Keratinocyte (primary cell): ENCODE measurements around the gene CUL4B. TPM values are rescaled to one million over a fixed set of nuclear protein-coding genes. Genes with fewer than 3 reads are reported as not detected.

ENCODE experiments used
- DNase-seq: peaks from one replicate; pipeline ENCODE4 v3.0.0-alpha.2; 2011; ENCODE audit warnings: low read depth, missing footprints, low spot score
- FAIRE-seq: peaks from 2 replicates; lab custom pipeline; 2011; peaks lifted over from hg19 to GRCh38; lab: Jason Lieb, UNC
- H2AFZ ChIP-seq: 2 replicates; pipeline ENCODE4 v1.6.0; 2012; ENCODE audit warnings: low read length, control low read depth, inconsistent platforms; ENCODE audit not compliant: control insufficient read depth
- H3K27ac ChIP-seq: 2 replicates; pipeline ENCODE4 v1.5.1; 2011; ENCODE audit warnings: low read length; ENCODE audit not compliant: control insufficient read depth, insufficient read depth
- H3K27me3 ChIP-seq: 3 replicates; pipeline ENCODE4 v1.6.0; 2011; ENCODE audit warnings: low read length; ENCODE audit not compliant: control insufficient read depth, insufficient read depth; ENCODE audit errors: extremely low read depth
- H3K36me3 ChIP-seq, 2 experiments: 2 replicates in 1 of 2; 3 replicates in 1 of 2; pipeline ENCODE4 v1.5.1; 2011; ENCODE audit warnings: low read length in 2 of 2, mild to moderate bottlenecking in 1 of 2; ENCODE audit not compliant: control insufficient read depth in 2 of 2, insufficient read depth in 2 of 2; ENCODE audit errors: extremely low read depth in 1 of 2
- H3K4me1 ChIP-seq: 3 replicates; pipeline ENCODE4 v1.5.1; 2011; ENCODE audit warnings: low read length; ENCODE audit not compliant: control insufficient read depth, insufficient read depth; ENCODE audit errors: extremely low read depth
- H3K4me2 ChIP-seq: 3 replicates; pipeline ENCODE4 v1.6.0; 2011; ENCODE audit warnings: low read depth, low read length; ENCODE audit not compliant: control insufficient read depth, insufficient read depth; ENCODE audit errors: extremely low read depth
- H3K4me3 ChIP-seq, 3 experiments: fragments of 200-600 bp in 1 of 3; sonication (generic) in 1 of 3; 2 replicates in 2 of 3; 3 replicates in 1 of 3; pipeline ENCODE4 v1.5.1; 2011 to 2016; ENCODE audit warnings: low read length in 3 of 3, mild to moderate bottlenecking in 3 of 3, control low read depth in 2 of 3, inconsistent platforms in 1 of 3, low read depth in 1 of 3, mixed read lengths in 1 of 3, mixed run types in 1 of 3, moderate library complexity in 1 of 3; ENCODE audit not compliant: control insufficient read depth in 2 of 3, insufficient read depth in 2 of 3; ENCODE audit errors: extremely low read depth in 1 of 3
- H3K79me2 ChIP-seq: 2 replicates; pipeline ENCODE4 v1.6.0; 2012; ENCODE audit warnings: low read length; ENCODE audit not compliant: control insufficient read depth, insufficient read depth
- H3K9ac ChIP-seq: 3 replicates; pipeline ENCODE4 v1.6.0; 2011; ENCODE audit warnings: low read length; ENCODE audit not compliant: control insufficient read depth, insufficient read depth; ENCODE audit errors: extremely low read depth
- H3K9me1 ChIP-seq: 3 replicates; pipeline ENCODE4 v1.6.0; 2011; ENCODE audit warnings: low read length; ENCODE audit not compliant: control insufficient read depth, insufficient read depth; ENCODE audit errors: extremely low read depth
- H3K9me3 ChIP-seq: 2 replicates; pipeline ENCODE4 v1.5.1; 2012; ENCODE audit warnings: low read depth, low read length; ENCODE audit not compliant: control insufficient read depth
- H4K20me1 ChIP-seq: 3 replicates; pipeline ENCODE4 v1.6.0; 2011; ENCODE audit warnings: low read length; ENCODE audit not compliant: control insufficient read depth, insufficient read depth; ENCODE audit errors: extremely low read depth
- EZH2 ChIP-seq: IDR thresholded peaks from one replicate; pipeline ENCODE4 v1.6.1; 2012; ENCODE audit warnings: inconsistent platforms, mild to moderate bottlenecking, low read length, moderate library complexity
- dilution Hi-C: fragments of 300-500 bp; cut with MboI; formaldehyde crosslinking; loops from one replicate; pipeline ENCODE4 v1.7.0; 2020; ENCODE audit warnings: low sequenced_read_pairs; ENCODE audit not compliant: extremely low pct_ligation_motif_present
- polyA plus RNA-seq, 5 experiments: library from polyadenylated mRNA; depleted of rRNA in 3 of 5; stranded (reverse) in 3 of 5; stranded (forward) in 1 of 5; unstranded in 1 of 5; fragments of >200 nt; gene quantifications; 1 replicate in 1 of 5; 2 replicates in 3 of 5; 3 replicates in 1 of 5; pipeline versions ENCODE4 v1.2.1 to v1.2.3, GENCODE V29; 2011 to 2012; ENCODE audit warnings: missing spikeins in 2 of 5, low read depth in 1 of 5, low replicate concordance in 1 of 5
- TF ChIP-seq, protein P1 (sequence below), 3 experiments: IDR thresholded peaks in 1 of 3; conservative IDR thresholded peaks in 1 of 3; optimal IDR thresholded peaks in 1 of 3; 2 replicates in 2 of 3; 3 replicates in 1 of 3; pipeline versions ENCODE3 to v1.5.1; 2011; ENCODE audit warnings: low read length in 3 of 3, mild to moderate bottlenecking in 3 of 3, moderate library complexity in 2 of 3, control low read depth in 1 of 3, inconsistent platforms in 1 of 3; ENCODE audit not compliant: insufficient read depth in 2 of 3; ENCODE audit errors: extremely low read depth in 1 of 3

Gene CUL4B
- polyA plus RNA-seq, 1 donor (not counting 4 experiments of a cell fraction or from before 2014, with no cell fraction given) = 23.3 TPM

DNA sequence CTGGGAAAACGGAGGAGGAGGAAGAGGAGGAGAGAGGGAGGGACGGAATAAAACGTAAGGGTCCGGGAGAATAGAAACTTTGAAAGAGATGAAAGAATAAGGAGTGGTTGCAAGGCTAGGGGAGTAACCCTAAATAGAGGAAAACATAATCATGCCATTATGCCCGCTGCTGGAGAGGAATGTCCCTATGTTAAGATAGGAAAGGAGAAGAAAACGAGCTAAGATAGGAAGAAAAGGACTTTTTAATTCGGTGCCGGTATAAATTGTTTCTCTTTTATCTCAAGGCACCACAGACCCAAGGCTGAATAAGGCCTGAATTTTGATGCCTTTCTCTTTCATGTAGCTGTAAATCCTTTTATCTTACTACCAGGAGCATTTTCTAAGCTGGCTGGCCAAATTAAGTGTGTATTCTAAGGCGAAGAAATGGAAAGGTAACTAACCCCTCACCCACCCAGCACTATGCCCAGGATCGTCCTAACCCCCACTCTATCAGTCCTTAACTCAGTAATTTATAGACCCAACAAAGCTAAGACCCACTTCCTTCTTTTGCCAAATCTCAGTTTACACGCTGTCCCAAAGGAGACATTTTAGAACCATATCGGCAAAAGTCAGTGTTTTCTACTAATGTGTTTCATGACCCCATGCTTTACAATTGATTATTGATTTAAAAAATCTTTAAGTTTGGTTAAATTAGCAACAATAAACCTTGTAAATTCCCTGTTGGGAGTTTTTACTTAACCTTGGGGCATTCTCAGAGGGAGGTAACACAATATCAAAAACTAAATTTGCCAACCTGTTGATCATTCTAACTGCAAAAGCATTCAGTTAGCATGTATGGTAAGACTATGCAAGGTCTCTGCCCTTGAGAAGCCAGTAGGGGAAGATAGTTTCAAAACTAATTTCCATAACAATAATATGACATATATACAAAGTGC is 1.1 kb upstream of the CUL4B start:
- Histone ChIP-seq H2AFZ (peak overlapping the region; percentile 28), H3K4me1 (peaks cover 5% of the 10 kb centered on the region)
- peak; percentile 13 for FAIRE-seq

DNA sequence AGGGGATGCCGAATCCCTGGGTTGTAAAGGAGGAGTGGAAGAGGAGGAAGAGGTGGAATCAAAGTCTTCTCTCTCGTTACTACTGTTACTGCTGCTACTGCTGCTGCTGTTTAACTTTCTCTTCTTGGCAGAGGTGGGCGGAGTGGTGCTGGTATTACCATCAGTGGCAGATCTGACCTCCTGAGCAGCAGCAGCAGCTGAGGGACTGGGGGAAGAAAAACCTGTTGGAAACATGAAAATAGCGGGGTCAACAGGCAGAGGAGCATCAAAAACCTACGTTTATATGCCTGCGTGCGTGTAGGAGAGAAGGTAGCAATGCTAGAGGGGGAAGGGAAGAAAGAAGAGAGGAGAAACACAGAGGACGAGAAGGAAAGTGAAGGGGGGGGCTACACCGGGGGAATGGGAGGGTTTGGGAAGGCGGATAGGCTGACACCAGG is 339 bp downstream of the CUL4B start:
- no peak for FAIRE-seq
- no peak for TF ChIP-seq EZH2
- TF ChIP-seq, protein P1, sequence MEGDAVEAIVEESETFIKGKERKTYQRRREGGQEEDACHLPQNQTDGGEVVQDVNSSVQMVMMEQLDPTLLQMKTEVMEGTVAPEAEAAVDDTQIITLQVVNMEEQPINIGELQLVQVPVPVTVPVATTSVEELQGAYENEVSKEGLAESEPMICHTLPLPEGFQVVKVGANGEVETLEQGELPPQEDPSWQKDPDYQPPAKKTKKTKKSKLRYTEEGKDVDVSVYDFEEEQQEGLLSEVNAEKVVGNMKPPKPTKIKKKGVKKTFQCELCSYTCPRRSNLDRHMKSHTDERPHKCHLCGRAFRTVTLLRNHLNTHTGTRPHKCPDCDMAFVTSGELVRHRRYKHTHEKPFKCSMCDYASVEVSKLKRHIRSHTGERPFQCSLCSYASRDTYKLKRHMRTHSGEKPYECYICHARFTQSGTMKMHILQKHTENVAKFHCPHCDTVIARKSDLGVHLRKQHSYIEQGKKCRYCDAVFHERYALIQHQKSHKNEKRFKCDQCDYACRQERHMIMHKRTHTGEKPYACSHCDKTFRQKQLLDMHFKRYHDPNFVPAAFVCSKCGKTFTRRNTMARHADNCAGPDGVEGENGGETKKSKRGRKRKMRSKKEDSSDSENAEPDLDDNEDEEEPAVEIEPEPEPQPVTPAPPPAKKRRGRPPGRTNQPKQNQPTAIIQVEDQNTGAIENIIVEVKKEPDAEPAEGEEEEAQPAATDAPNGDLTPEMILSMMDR (optimal IDR thresholded peaks at IDR 0.05 in 1 of 3, IDR thresholded peaks at IDR 0.05 in 1 of 3, conservative IDR thresholded peaks at IDR 0.05 in 1 of 3; ENCODE audit: extremely low read depth in 1 of 3, insufficient read depth in 2 of 3, low read length in 3 of 3) = no peak
- H2AFZ ChIP-seq = peak overlapping the region; percentile 66
- H3K9me3 ChIP-seq = no peaks in the 10 kb centered on the region
- dilution Hi-C loops = no loop called here
- peak overlapping the region; percentile 86 for H3K9ac ChIP-seq
- peaks cover 20% of the 10 kb centered on the region for H3K79me2 ChIP-seq
- DNase-seq = no peak
- no peaks in the 10 kb centered on the region for H4K20me1 ChIP-seq
- H3K36me3 ChIP-seq = no peaks in the 10 kb centered on the region
- peak overlapping the region; percentile 87 for H3K27ac ChIP-seq
- peaks cover 5% of the 10 kb centered on the region for H3K4me1 ChIP-seq
- H3K27me3 ChIP-seq = no peaks in the 10 kb centered on the region
- H3K4me2 ChIP-seq = peak overlapping the region; percentile 87
- H3K4me3 ChIP-seq = peak overlapping the region; percentile 57 to 83 (median 71)
- H3K9me1 ChIP-seq = no peaks in the 10 kb centered on the region

More for the DNA sequence above, 1.1 kb upstream of the CUL4B start:
- Histone ChIP-seq H3K27me3 (no peaks in the 10 kb centered on the region), H3K4me3 (peak overlapping the region; percentile 52 to 66 (median 57)), H3K27ac (peak overlapping the region; percentile 81), H3K9me3 (no peaks in the 10 kb centered on the region), H3K9ac (peak overlapping the region; percentile 76), H3K4me2 (peak overlapping the region; percentile 80), H3K36me3 (no peaks in the 10 kb centered on the region), H3K9me1 (no peaks in the 10 kb centered on the region), H3K79me2 (peaks cover 20% of the 10 kb centered on the region), H4K20me1 (no peaks in the 10 kb centered on the region)
- TF ChIP-seq, protein P1 (optimal IDR thresholded peaks at IDR 0.05 in 1 of 3, IDR thresholded peaks at IDR 0.05 in 1 of 3, conservative IDR thresholded peaks at IDR 0.05 in 1 of 3; ENCODE audit: extremely low read depth in 1 of 3, insufficient read depth in 2 of 3, low read length in 3 of 3) = no peak
- TF ChIP-seq EZH2 = no peak
- DNase-seq = no peak
- dilution Hi-C loops = no loop called here
